ENCODE results near the gene C1orf35. TPM values are rescaled to one million over a fixed set of nuclear protein-coding genes. Genes with fewer than 3 reads are reported as not detected.

The C1orf35 gene
- total RNA-seq, 4 donors from 2014 or later = 2.8 to 19.2 (median 9.3) TPM

DNA sequence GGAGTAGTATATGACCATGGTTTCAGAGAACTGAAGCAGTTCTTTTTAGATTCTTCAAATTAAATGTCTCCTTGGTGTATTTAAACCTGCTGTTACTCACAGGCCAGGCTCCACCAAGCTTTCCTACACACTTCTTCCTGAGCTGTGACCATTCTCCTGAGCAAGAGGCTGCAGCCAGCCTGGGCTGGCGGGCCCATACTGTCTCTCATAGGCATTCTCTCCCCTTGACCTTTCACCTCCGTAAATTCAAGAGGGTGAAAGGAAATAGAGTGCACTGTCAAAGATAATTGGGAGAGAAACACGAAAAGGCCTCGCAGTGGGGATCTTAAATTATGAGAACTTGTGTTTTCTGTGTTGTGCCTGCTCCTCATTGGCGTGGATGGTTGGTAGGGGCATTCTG lies 18.3 kb downstream of the C1orf35 start:
- TF ChIP-seq, protein P1, sequence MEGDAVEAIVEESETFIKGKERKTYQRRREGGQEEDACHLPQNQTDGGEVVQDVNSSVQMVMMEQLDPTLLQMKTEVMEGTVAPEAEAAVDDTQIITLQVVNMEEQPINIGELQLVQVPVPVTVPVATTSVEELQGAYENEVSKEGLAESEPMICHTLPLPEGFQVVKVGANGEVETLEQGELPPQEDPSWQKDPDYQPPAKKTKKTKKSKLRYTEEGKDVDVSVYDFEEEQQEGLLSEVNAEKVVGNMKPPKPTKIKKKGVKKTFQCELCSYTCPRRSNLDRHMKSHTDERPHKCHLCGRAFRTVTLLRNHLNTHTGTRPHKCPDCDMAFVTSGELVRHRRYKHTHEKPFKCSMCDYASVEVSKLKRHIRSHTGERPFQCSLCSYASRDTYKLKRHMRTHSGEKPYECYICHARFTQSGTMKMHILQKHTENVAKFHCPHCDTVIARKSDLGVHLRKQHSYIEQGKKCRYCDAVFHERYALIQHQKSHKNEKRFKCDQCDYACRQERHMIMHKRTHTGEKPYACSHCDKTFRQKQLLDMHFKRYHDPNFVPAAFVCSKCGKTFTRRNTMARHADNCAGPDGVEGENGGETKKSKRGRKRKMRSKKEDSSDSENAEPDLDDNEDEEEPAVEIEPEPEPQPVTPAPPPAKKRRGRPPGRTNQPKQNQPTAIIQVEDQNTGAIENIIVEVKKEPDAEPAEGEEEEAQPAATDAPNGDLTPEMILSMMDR (IDR thresholded peaks at IDR 0.05; ENCODE audit: low read depth) = no peak

- TF ChIP-seq, protein P1 (IDR thresholded peaks at IDR 0.05; ENCODE audit: low read depth) = no peak
These were observed 18.8 kb downstream of the C1orf35 start for GRCh38 chr1:228084325-228084724.

DNA sequence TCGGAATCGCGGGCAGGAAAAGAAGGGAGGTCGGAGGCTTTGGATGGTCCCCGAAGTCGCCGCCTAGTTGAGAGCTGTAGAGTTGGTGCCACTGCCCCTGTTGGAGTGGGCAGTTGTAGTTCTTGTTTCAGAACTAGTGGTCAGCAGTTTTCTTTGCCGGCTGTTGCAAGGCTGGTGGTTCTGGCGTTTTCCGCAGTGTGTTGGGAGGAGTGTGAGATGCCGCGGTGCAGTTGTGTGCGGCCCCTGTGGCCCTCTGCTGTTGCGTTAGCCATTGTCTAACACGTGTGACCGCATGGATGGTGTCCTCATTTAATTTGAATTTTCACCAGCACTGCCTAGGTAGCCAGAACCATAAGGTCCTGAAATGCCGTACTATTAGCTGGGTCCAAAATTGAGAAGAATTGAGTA lies 19.2 kb downstream of the C1orf35 start:
- TF ChIP-seq, protein P1 (IDR thresholded peaks at IDR 0.05; ENCODE audit: low read depth) = no peak

DNA sequence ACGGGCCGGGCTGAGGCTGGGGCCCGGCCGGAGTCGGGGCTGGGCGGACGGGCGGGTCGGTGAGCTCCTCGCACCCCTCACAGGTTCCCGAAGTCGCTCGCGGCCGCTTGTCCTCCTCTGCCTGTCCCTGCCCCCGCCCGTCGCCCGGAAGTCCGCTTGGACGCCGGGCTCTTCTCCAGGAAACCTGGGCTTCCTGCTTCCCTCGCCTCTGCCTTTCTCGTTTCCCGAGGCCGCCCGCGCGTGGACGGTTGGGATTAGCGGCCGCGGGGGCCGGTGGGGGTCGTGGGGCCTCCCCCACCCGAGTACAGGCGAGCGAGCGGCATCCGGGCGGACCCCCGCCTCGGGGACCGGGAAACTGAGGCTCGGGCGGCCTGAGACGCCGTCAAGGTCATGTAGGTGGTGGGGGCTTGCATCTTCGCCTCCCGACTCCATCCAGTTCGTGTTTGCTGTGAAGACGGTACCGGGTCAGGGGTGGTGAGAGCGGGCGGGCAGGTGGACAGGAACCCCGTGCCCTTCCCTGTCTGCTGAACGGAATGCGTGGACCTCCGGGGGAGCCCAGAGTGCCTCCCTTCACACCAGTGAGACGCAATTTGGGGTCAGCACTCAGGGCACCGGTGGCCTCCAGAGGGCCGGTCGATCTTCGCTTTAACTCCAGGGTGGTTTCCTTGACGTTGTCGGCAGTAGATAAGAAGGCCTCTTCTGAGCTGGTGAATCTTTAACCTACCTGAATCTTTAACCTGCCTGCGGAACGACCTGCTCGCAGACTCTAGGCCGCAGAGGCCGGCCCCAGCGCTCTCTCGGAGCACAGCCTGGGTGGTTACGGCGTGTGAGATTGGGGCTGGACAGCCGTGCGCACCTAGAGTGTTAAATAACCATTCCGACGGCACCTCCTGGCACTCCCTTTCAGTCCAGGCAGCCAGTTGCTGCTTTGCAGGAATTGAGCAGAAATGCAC lies 19.9 kb downstream of the C1orf35 start:
- TF ChIP-seq, protein P1 (IDR thresholded peaks at IDR 0.05; ENCODE audit: low read depth) = no peak

DNA sequence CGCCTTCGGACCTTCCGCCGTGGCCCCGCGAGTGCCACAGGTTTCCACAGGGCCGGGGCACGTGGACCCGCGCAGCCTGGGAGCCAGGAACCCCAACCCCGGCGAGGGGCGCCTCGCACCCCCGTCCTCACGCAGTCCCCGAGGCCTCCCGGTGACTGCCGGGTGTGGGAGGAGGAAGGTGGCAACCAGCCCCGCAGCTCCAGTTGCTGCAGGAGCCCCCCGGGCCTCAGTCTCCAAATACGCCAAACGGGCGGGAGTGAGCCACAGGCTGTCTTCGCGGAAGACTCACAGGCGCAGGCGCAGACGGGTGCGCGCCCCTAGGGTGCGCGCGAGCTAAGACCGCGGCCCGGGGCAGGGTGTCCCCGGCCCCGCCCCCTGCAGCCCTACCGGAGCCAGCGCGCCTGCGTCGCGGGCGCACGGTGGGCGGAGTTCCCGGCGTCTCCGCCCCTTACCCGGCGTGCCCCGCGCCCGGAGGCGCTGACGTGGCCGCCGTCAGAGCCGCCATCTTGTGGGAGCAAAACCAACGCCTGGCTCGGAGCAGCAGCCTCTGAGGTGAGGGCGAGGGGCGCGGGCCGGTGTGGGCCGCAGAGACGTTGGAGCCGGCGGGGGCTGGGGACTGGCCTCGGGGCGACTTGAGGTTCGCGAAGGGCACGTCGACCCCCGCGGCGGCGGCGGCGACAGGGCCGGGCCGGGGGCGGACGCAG lies 20.8 kb downstream of the C1orf35 start, which contains the start of gene ARF1:
ARF1 (plus strand) TSS at position 495 of the 704 bp plus-strand sequence. CDS start 14,407 bp downstream, outside the sequence.
- TF ChIP-seq, protein P1 (IDR thresholded peaks at IDR 0.05; ENCODE audit: low read depth) = no peak

DNA sequence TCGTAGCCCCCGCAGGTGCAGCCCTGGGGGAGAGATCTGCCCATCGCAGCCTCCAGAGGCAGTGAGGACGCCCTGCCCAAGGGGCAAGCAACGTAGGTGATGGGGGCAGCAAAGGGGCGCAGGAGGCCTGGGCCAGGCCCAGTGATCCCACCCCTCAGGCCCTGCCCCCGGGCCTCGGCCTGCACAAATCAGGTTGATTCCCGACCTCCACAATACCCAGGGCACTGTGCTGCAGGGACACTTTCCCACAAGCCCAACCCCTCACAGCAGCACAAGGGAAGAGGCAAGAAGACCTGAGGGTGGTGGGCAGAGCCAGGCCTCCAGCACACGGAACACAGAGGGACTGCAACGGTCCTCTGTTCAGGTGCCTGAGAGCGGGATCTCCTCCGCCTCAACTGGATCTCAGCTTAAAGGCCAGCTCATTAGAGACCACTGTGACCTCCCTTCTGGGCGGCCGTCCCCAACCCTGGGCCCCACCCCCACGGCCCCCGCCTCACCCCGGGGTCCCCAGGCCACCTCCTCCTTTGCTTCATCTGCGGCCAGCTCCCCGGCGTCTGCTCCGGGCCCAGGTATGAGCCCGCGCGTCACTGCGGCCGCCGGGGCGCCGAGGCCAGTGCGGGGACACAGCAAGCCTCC lies 21.4 kb downstream of the C1orf35 start:
- TF ChIP-seq, protein P1 (IDR thresholded peaks at IDR 0.05; ENCODE audit: low read depth) = no peak

Measured in subcutaneous adipose tissue (tissue), 4 donors.